GM23338 (cell line): Measurements from ENCODE around the gene MACROD1. TPM values are rescaled to one million over a fixed set of nuclear protein-coding genes. Genes with fewer than 3 reads are reported as not detected.

ENCODE experiments used
- ATAC-seq: fragments of 200-7000 bp; cut with Tn5 transposase; 3 replicates; pipeline ENCODE4 v1.9.1; 2020
- DNase-seq: peaks from one replicate; pipeline ENCODE4 v3.0.0-alpha.2; 2015; ENCODE audit warnings: low spot score
- H2AFZ ChIP-seq: fragments of 200-600 bp; sonication (generic); 2 replicates; pipeline ENCODE4 v1.8.0; 2016; ENCODE audit warnings: antibody characterized with exemption, mild to moderate bottlenecking, moderate library complexity
- H3F3A ChIP-seq: fragments of 200-600 bp; sonication (generic); replicated peaks from 2 replicates; pipeline ENCODE4 v1.8.0; 2017; ENCODE audit warnings: antibody characterized with exemption, mixed run types, low read depth
- H3K27ac ChIP-seq: fragments of 200-600 bp; sonication (generic); 2 replicates; pipeline ENCODE4 v1.6.1; 2016; ENCODE audit warnings: low read depth
- H3K27me3 ChIP-seq: fragments of 200-600 bp; sonication (generic); 2 replicates; pipeline ENCODE4 v1.8.0; 2016; ENCODE audit warnings: mild to moderate bottlenecking, mixed run types, moderate library complexity; ENCODE audit not compliant: insufficient read depth
- H3K36me3 ChIP-seq: fragments of 200-600 bp; sonication (generic); 2 replicates; pipeline ENCODE4 v1.8.0; 2016; ENCODE audit warnings: mild to moderate bottlenecking; ENCODE audit not compliant: insufficient read depth
- H3K4me1 ChIP-seq: fragments of 200-600 bp; sonication (generic); 2 replicates; pipeline ENCODE4 v1.8.0; 2016; ENCODE audit warnings: mild to moderate bottlenecking, moderate library complexity; ENCODE audit not compliant: insufficient read depth
- H3K4me2 ChIP-seq: fragments of 200-600 bp; sonication (generic); 2 replicates; pipeline ENCODE4 v1.7.1; 2017; ENCODE audit warnings: mixed run types
- H3K4me3 ChIP-seq: fragments of 200-600 bp; sonication (generic); 2 replicates; pipeline ENCODE4 v1.6.1; 2016; ENCODE audit warnings: mixed run types
- H3K79me2 ChIP-seq: fragments of 200-600 bp; sonication (generic); replicated peaks from 2 replicates; pipeline ENCODE4 v1.8.0; 2017; ENCODE audit warnings: mild to moderate bottlenecking; ENCODE audit not compliant: insufficient read depth
- H3K9me2 ChIP-seq: fragments of 200-600 bp; sonication (generic); 2 replicates; pipeline ENCODE4 v1.8.0; 2017; ENCODE audit not compliant: insufficient read depth
- H4K20me1 ChIP-seq: fragments of 200-600 bp; sonication (generic); replicated peaks from 2 replicates; pipeline ENCODE4 v1.8.0; 2017; ENCODE audit warnings: mild to moderate bottlenecking; ENCODE audit not compliant: insufficient read depth
- H3K27ac Mint-ChIP-seq: 2 replicates; pipeline ENCODE4 v1.8.0; 2020; ENCODE audit warnings: inconsistent platforms, mild to moderate bottlenecking, moderate library complexity, mixed read lengths
- H3K27me3 Mint-ChIP-seq: 3 replicates; pipeline ENCODE4 v1.8.0; 2022; ENCODE audit warnings: low read depth, mild to moderate bottlenecking, moderate library complexity, mixed read lengths, inconsistent platforms; ENCODE audit not compliant: insufficient read depth, poor library complexity
- H3K36me3 Mint-ChIP-seq: 3 replicates; pipeline ENCODE4 v1.8.0; 2021; ENCODE audit warnings: low read depth, mild to moderate bottlenecking, inconsistent platforms, moderate library complexity, mixed read lengths
- H3K4me1 Mint-ChIP-seq: 3 replicates; pipeline ENCODE4 v1.8.0; 2020; ENCODE audit warnings: mild to moderate bottlenecking, inconsistent platforms, mixed read lengths
- H3K4me3 Mint-ChIP-seq: 3 replicates; pipeline ENCODE4 v1.8.0; 2021; ENCODE audit warnings: moderate library complexity, mild to moderate bottlenecking, inconsistent platforms, mixed read lengths
- H3K9me3 Mint-ChIP-seq: 3 replicates; pipeline ENCODE4 v1.8.0; 2020; ENCODE audit warnings: moderate library complexity, mild to moderate bottlenecking, inconsistent platforms, mixed read lengths
- CREB1 ChIP-seq: fragments of 250-450 bp; sonication (Bioruptor Pico); IDR thresholded peaks from 2 replicates; pipeline ENCODE4 v1.5.0; 2020; ENCODE audit warnings: low read depth, mild to moderate bottlenecking, moderate library complexity
- EZH2 ChIP-seq: fragments of 200-600 bp; sonication (generic); IDR thresholded peaks from one replicate; pipeline ENCODE4 v1.8.0; 2017; ENCODE audit warnings: antibody characterized with exemption, mild to moderate bottlenecking, low read depth; ENCODE audit not compliant: unreplicated experiment
- EZH2phosphoT487 ChIP-seq: fragments of 200-600 bp; sonication (generic); IDR thresholded peaks from one replicate; pipeline ENCODE4 v1.8.1; 2018; ENCODE audit warnings: antibody characterized with exemption; ENCODE audit not compliant: unreplicated experiment
- JUNB ChIP-seq: IDR thresholded peaks from one replicate; pipeline ENCODE4 v1.6.1; 2016; ENCODE audit warnings: antibody characterized with exemption; ENCODE audit not compliant: unreplicated experiment
- NANOG ChIP-seq: IDR thresholded peaks from 2 replicates; pipeline ENCODE4 v1.6.1; 2016; ENCODE audit warnings: antibody characterized with exemption, borderline replicate concordance
- POLR2AphosphoS5 ChIP-seq: IDR thresholded peaks from 2 replicates; pipeline ENCODE4 v1.6.1; 2016; ENCODE audit warnings: antibody characterized with exemption, low read depth
- STAT1 ChIP-seq: IDR thresholded peaks from one replicate; pipeline ENCODE4 v1.6.1; 2016; ENCODE audit warnings: antibody characterized with exemption; ENCODE audit not compliant: unreplicated experiment
- ZNF114 ChIP-seq: fragments of 250-450 bp; sonication (Bioruptor Pico); IDR thresholded peaks from 2 replicates; pipeline ENCODE4 v1.5.0; 2020; ENCODE audit warnings: mild to moderate bottlenecking, moderate library complexity
- ZNF331 ChIP-seq: fragments of 250-450 bp; sonication (Bioruptor Pico); IDR thresholded peaks from 2 replicates; pipeline ENCODE4 v1.5.0; 2020; ENCODE audit warnings: low read depth, mild to moderate bottlenecking, moderate library complexity
- polyA plus RNA-seq: library from polyadenylated mRNA; unstranded; fragments of >200 nt; fragmentation: Nextera tagmentation; extraction: Ambion mirVana; gene quantifications from 2 replicates; pipeline ENCODE4 v1.2.1, GENCODE V29; 2016
- total RNA-seq: library from RNA; depleted of rRNA; stranded (reverse); fragments of >200 nt; shearing (Covaris generic); gene quantifications from 2 replicates; pipeline ENCODE4 v1.2.3, GENCODE V29; 2014
- TF ChIP-seq, protein P1 (sequence below), 2 experiments: fragments of 200-600 bp in 1 of 2; sonication (generic) in 1 of 2; conservative IDR thresholded peaks; 2 replicates each; pipeline versions ENCODE4 v1.5.1 to v1.6.1; 2016 to 2017; ENCODE audit warnings: antibody characterized with exemption in 2 of 2, low read depth in 2 of 2, mild to moderate bottlenecking in 2 of 2, moderate library complexity in 1 of 2
- TF ChIP-seq, protein P2 (sequence below): IDR thresholded peaks from 2 replicates; pipeline ENCODE4 v1.6.1; 2016; ENCODE audit warnings: antibody characterized with exemption
- TF ChIP-seq, protein P3 (sequence below): IDR thresholded peaks from one replicate; pipeline ENCODE4 v1.6.1; 2018; ENCODE audit warnings: antibody characterized with exemption; ENCODE audit not compliant: unreplicated experiment
- TF ChIP-seq, protein P4 (sequence below): fragments of 250-450 bp; sonication (Bioruptor Pico); IDR thresholded peaks from 2 replicates; pipeline ENCODE4 v1.5.0; 2020; ENCODE audit warnings: mild to moderate bottlenecking, moderate library complexity

The MACROD1 gene
- total and polyA plus RNA-seq, 2 experiments from 2014 or later = 33.0 to 51.6 TPM

DNA sequence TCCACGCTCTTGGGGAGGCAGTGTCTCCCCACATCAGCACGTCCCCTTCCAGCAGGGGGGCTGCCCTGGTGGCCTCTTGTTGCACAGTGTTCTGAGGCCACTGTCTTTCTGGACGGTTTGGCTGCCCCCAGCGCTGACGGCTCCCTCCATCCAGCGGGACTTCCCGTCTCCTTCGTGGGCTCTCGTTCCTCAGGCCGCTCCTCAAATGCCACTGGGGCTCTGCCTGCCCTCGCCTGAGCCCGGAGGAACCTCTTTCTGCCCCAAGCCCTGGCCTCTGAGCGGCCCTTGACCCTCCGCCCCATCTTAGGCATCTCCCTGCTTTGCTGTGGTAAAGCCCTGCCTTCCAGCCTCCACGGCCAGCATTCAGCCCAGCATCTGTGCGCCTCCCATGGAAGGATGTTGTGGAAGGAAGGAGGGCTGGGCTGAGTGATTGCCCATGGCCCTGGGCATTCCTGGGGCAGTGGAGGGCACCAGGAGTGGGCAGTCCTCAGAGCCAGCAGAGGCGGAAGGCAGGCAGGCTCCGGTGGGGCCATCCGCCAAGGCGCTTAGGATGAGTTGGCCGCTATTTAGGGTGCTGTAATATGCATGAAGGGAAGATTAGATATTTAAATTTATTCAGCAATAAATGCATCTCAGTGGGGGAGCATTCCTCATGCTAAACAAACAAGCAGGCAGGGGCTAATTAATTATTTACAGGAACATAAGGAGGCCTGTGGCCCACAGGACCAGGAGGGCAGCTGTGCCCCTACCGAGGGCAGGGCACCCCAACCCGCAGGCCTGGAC lies 161.9 kb downstream of the MACROD1 start:
- no peak overlapping the region for H2AFZ ChIP-seq
- ATAC-seq = no peak
- Mint-ChIP-seq H3K9me3 (no peaks in the 10 kb centered on the region), H3K27ac (no peak overlapping the region), H3K4me1 (peaks cover 23% of the 10 kb centered on the region), H3K4me3 (no peak overlapping the region), H3K36me3 (no peaks in the 10 kb centered on the region), H3K27me3 (peaks cover 58% of the 10 kb centered on the region)
- no peak overlapping the region for H3K27ac ChIP-seq
- peaks cover 88% of the 10 kb centered on the region for H3K27me3 ChIP-seq
- H3K4me1 ChIP-seq = peaks cover 12% of the 10 kb centered on the region
- no peaks in the 10 kb centered on the region for H3K9me2 ChIP-seq
- no peaks in the 10 kb centered on the region for H3K36me3 ChIP-seq
- no peak overlapping the region for H3K4me2 ChIP-seq
- peaks cover 27% of the 10 kb centered on the region for H3F3A ChIP-seq
- TF ChIP-seq POLR2AphosphoS5 (no peak), NANOG (no peak), JUNB (no peak), ZNF331 (no peak), STAT1 (no peak), EZH2 (no peak), EZH2phosphoT487 (no peak), CREB1 (CRISPR knock-in tag) (no peak), ZNF114 (CRISPR knock-in tag) (no peak)
- TF ChIP-seq, protein P1, sequence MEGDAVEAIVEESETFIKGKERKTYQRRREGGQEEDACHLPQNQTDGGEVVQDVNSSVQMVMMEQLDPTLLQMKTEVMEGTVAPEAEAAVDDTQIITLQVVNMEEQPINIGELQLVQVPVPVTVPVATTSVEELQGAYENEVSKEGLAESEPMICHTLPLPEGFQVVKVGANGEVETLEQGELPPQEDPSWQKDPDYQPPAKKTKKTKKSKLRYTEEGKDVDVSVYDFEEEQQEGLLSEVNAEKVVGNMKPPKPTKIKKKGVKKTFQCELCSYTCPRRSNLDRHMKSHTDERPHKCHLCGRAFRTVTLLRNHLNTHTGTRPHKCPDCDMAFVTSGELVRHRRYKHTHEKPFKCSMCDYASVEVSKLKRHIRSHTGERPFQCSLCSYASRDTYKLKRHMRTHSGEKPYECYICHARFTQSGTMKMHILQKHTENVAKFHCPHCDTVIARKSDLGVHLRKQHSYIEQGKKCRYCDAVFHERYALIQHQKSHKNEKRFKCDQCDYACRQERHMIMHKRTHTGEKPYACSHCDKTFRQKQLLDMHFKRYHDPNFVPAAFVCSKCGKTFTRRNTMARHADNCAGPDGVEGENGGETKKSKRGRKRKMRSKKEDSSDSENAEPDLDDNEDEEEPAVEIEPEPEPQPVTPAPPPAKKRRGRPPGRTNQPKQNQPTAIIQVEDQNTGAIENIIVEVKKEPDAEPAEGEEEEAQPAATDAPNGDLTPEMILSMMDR (conservative IDR thresholded peaks at IDR 0.05; ENCODE audit: low read depth in 2 of 2) = no peak
- TF ChIP-seq, protein P2, sequence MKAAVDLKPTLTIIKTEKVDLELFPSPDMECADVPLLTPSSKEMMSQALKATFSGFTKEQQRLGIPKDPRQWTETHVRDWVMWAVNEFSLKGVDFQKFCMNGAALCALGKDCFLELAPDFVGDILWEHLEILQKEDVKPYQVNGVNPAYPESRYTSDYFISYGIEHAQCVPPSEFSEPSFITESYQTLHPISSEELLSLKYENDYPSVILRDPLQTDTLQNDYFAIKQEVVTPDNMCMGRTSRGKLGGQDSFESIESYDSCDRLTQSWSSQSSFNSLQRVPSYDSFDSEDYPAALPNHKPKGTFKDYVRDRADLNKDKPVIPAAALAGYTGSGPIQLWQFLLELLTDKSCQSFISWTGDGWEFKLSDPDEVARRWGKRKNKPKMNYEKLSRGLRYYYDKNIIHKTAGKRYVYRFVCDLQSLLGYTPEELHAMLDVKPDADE = no peak
- TF ChIP-seq, protein P3, sequence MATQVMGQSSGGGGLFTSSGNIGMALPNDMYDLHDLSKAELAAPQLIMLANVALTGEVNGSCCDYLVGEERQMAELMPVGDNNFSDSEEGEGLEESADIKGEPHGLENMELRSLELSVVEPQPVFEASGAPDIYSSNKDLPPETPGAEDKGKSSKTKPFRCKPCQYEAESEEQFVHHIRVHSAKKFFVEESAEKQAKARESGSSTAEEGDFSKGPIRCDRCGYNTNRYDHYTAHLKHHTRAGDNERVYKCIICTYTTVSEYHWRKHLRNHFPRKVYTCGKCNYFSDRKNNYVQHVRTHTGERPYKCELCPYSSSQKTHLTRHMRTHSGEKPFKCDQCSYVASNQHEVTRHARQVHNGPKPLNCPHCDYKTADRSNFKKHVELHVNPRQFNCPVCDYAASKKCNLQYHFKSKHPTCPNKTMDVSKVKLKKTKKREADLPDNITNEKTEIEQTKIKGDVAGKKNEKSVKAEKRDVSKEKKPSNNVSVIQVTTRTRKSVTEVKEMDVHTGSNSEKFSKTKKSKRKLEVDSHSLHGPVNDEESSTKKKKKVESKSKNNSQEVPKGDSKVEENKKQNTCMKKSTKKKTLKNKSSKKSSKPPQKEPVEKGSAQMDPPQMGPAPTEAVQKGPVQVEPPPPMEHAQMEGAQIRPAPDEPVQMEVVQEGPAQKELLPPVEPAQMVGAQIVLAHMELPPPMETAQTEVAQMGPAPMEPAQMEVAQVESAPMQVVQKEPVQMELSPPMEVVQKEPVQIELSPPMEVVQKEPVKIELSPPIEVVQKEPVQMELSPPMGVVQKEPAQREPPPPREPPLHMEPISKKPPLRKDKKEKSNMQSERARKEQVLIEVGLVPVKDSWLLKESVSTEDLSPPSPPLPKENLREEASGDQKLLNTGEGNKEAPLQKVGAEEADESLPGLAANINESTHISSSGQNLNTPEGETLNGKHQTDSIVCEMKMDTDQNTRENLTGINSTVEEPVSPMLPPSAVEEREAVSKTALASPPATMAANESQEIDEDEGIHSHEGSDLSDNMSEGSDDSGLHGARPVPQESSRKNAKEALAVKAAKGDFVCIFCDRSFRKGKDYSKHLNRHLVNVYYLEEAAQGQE = no peak
- TF ChIP-seq, protein P4, sequence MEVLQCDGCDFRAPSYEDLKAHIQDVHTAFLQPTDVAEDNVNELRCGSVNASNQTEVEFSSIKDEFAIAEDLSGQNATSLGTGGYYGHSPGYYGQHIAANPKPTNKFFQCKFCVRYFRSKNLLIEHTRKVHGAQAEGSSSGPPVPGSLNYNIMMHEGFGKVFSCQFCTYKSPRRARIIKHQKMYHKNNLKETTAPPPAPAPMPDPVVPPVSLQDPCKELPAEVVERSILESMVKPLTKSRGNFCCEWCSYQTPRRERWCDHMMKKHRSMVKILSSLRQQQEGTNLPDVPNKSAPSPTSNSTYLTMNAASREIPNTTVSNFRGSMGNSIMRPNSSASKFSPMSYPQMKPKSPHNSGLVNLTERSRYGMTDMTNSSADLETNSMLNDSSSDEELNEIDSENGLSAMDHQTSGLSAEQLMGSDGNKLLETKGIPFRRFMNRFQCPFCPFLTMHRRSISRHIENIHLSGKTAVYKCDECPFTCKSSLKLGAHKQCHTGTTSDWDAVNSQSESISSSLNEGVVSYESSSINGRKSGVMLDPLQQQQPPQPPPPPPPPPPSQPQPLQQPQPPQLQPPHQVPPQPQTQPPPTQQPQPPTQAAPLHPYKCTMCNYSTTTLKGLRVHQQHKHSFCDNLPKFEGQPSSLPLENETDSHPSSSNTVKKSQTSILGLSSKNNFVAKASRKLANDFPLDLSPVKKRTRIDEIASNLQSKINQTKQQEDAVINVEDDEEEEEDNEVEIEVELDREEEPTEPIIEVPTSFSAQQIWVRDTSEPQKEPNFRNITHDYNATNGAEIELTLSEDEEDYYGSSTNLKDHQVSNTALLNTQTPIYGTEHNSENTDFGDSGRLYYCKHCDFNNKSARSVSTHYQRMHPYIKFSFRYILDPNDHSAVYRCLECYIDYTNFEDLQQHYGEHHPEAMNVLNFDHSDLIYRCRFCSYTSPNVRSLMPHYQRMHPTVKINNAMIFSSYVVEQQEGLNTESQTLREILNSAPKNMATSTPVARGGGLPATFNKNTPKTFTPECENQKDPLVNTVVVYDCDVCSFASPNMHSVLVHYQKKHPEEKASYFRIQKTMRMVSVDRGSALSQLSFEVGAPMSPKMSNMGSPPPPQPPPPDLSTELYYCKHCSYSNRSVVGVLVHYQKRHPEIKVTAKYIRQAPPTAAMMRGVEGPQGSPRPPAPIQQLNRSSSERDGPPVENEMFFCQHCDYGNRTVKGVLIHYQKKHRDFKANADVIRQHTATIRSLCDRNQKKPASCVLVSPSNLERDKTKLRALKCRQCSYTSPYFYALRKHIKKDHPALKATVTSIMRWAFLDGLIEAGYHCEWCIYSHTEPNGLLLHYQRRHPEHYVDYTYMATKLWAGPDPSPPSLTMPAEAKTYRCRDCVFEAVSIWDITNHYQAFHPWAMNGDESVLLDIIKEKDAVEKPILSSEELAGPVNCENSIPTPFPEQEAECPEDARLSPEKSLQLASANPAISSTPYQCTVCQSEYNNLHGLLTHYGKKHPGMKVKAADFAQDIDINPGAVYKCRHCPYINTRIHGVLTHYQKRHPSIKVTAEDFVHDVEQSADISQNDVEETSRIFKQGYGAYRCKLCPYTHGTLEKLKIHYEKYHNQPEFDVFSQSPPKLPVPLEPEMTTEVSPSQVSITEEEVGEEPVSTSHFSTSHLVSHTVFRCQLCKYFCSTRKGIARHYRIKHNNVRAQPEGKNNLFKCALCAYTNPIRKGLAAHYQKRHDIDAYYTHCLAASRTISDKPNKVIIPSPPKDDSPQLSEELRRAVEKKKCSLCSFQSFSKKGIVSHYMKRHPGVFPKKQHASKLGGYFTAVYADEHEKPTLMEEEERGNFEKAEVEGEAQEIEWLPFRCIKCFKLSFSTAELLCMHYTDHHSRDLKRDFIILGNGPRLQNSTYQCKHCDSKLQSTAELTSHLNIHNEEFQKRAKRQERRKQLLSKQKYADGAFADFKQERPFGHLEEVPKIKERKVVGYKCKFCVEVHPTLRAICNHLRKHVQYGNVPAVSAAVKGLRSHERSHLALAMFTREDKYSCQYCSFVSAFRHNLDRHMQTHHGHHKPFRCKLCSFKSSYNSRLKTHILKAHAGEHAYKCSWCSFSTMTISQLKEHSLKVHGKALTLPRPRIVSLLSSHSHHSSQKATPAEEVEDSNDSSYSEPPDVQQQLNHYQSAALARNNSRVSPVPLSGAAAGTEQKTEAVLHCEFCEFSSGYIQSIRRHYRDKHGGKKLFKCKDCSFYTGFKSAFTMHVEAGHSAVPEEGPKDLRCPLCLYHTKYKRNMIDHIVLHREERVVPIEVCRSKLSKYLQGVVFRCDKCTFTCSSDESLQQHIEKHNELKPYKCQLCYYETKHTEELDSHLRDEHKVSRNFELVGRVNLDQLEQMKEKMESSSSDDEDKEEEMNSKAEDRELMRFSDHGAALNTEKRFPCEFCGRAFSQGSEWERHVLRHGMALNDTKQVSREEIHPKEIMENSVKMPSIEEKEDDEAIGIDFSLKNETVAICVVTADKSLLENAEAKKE (CRISPR knock-in tag) = no peak
- H3K4me3 ChIP-seq = no peak overlapping the region
- no peak for DNase-seq
- no peaks in the 10 kb centered on the region for H3K79me2 ChIP-seq
- H4K20me1 ChIP-seq = no peaks in the 10 kb centered on the region; the same call in 1 of the 2 replicates
